Mesendoderm (in vitro differentiated cells): ENCODE data around the gene GGT5.

Source experiments
- DNase-seq: peaks from one replicate; pipeline ENCODE4 v3.0.0; 2013
- H2AK5ac ChIP-seq: 2 replicates; pipeline ENCODE4 v1.6.1; 2013; ENCODE audit warnings: low read length, inconsistent platforms
- H2BK120ac ChIP-seq: 2 replicates; pipeline ENCODE4 v1.6.1; 2013; ENCODE audit warnings: low read depth, mild to moderate bottlenecking, low read length, moderate library complexity, mixed read lengths
- H2BK15ac ChIP-seq: replicated peaks from 2 replicates; pipeline ENCODE4 v1.6.1; 2013; ENCODE audit warnings: low read depth, mild to moderate bottlenecking, moderate library complexity
- H2BK5ac ChIP-seq: 2 replicates; pipeline ENCODE4 v1.6.1; 2013; ENCODE audit warnings: low read length, inconsistent platforms
- H3K18ac ChIP-seq: 2 replicates; pipeline ENCODE4 v1.6.1; 2013; ENCODE audit warnings: mild to moderate bottlenecking, low read length, mixed read lengths
- H3K23ac ChIP-seq: one replicate; pipeline ENCODE4 v1.6.1; 2013; ENCODE audit warnings: low read length
- H3K27ac ChIP-seq: 2 replicates; pipeline ENCODE4 v1.5.1; 2013; ENCODE audit warnings: low read depth, mild to moderate bottlenecking, inconsistent platforms, low read length, moderate library complexity
- H3K27me3 ChIP-seq: 2 replicates; pipeline ENCODE4 v1.6.1; 2013; ENCODE audit warnings: low read length, control low read depth, mild to moderate bottlenecking, inconsistent platforms; ENCODE audit not compliant: insufficient read depth, poor library complexity
- H3K36me3 ChIP-seq: 2 replicates; pipeline ENCODE4 v1.6.1; 2013; ENCODE audit warnings: low read length, inconsistent platforms; ENCODE audit not compliant: control insufficient read depth, insufficient read depth
- H3K4ac ChIP-seq: one replicate; pipeline ENCODE4 v1.6.1; 2013; ENCODE audit warnings: low read depth, mild to moderate bottlenecking, low read length, moderate library complexity
- H3K4me1 ChIP-seq: 2 replicates; pipeline ENCODE4 v1.6.1; 2013; ENCODE audit warnings: low read depth, low read length, inconsistent platforms; ENCODE audit not compliant: control insufficient read depth
- H3K4me2 ChIP-seq: 2 replicates; pipeline ENCODE4 v1.6.1; 2013; ENCODE audit warnings: low read length
- H3K4me3 ChIP-seq: 2 replicates; pipeline ENCODE4 v1.5.1; 2013; ENCODE audit warnings: mild to moderate bottlenecking, low read length
- H3K56ac ChIP-seq: one replicate; pipeline ENCODE4 v1.6.1; 2013; ENCODE audit warnings: low read length
- H3K79me1 ChIP-seq: 2 replicates; pipeline ENCODE4 v1.6.1; 2013; ENCODE audit warnings: low read length, inconsistent platforms
- H3K79me2 ChIP-seq: 2 replicates; pipeline ENCODE4 v1.6.1; 2013; ENCODE audit warnings: mild to moderate bottlenecking, low read length; ENCODE audit not compliant: control insufficient read depth, insufficient read depth
- H3K9ac ChIP-seq: 2 replicates; pipeline ENCODE4 v1.6.1; 2013; ENCODE audit warnings: low read length, inconsistent platforms
- H4K5ac ChIP-seq: one replicate; pipeline ENCODE4 v1.6.1; 2013; ENCODE audit warnings: low read length
- H4K8ac ChIP-seq: one replicate; pipeline ENCODE4 v1.6.1; 2013; ENCODE audit warnings: low read depth, mild to moderate bottlenecking, control low read depth, low read length, moderate library complexity
- WGBS: extraction: QIAGEN DNeasy Blood & Tissue Kit; methylation state at CpG from one replicate; pipeline ENCODE4 v1.1.7; 2013; ENCODE audit warnings: low lambda C conversion rate, missing lambda C conversion rate; ENCODE audit not compliant: insufficient coverage; ENCODE audit errors: extremely low coverage; 5-methylcytosine and 5-hydroxymethylcytosine counted together

Gene GGT5

GRCh38 chr22:24236656-24237055 lies 8.2 kb downstream of the GGT5 start:
- Histone ChIP-seq H4K5ac (no peak overlapping the region), H3K4me1 (no peaks in the 10 kb centered on the region), H2BK120ac (no peak overlapping the region), H3K4me3 (no peak overlapping the region), H4K8ac (no peak overlapping the region), H3K79me1 (no peaks in the 10 kb centered on the region), H3K4ac (no peak overlapping the region), H2AK5ac (no peak overlapping the region), H3K27me3 (no peaks in the 10 kb centered on the region), H3K23ac (no peak overlapping the region), H3K4me2 (no peak overlapping the region), H3K27ac (no peak overlapping the region), H3K9ac (no peak overlapping the region), H3K36me3 (no peaks in the 10 kb centered on the region), H2BK5ac (no peak overlapping the region), H2BK15ac (no peak overlapping the region), H3K56ac (no peak overlapping the region), H3K18ac (no peak overlapping the region), H3K79me2 (no peaks in the 10 kb centered on the region)
- no CpG with 5 or more reads among the region's 4 CpGs for WGBS
- no peak for DNase-seq

- Histone ChIP-seq H4K8ac (no peak overlapping the region), H3K23ac (no peak overlapping the region), H3K27me3 (no peaks in the 10 kb centered on the region), H3K79me2 (no peaks in the 10 kb centered on the region), H3K18ac (no peak overlapping the region), H4K5ac (no peak overlapping the region), H2BK5ac (no peak overlapping the region), H2BK120ac (no peak overlapping the region), H3K36me3 (no peaks in the 10 kb centered on the region), H3K4ac (no peak overlapping the region), H2BK15ac (no peak overlapping the region), H3K4me2 (no peak overlapping the region), H2AK5ac (no peak overlapping the region), H3K27ac (no peak overlapping the region), H3K4me3 (no peak overlapping the region), H3K4me1 (no peaks in the 10 kb centered on the region), H3K56ac (no peak overlapping the region), H3K9ac (no peak overlapping the region), H3K79me1 (no peaks in the 10 kb centered on the region)
- WGBS = no CpG with 5 or more reads among the region's 4 CpGs
- no peak for DNase-seq
These were observed 9.6 kb downstream of the GGT5 start for GRCh38 chr22:24235315-24235714.

GRCh38 chr22:24233816-24234215 lies 11.1 kb downstream of the GGT5 start:
- no peak overlapping the region for H3K56ac ChIP-seq
- no peak for DNase-seq
- no peak overlapping the region for H4K5ac ChIP-seq
- H3K4me1 ChIP-seq = no peaks in the 10 kb centered on the region
- H2AK5ac ChIP-seq = no peak overlapping the region
- no peak overlapping the region for H3K9ac ChIP-seq
- H3K27ac ChIP-seq = no peak overlapping the region
- H3K79me2 ChIP-seq = no peaks in the 10 kb centered on the region
- H3K79me1 ChIP-seq = no peaks in the 10 kb centered on the region
- H3K4me3 ChIP-seq = no peak overlapping the region
- no CpG with 5 or more reads among the region's 14 CpGs for WGBS
- no peak overlapping the region for H2BK5ac ChIP-seq
- H4K8ac ChIP-seq = no peak overlapping the region
- H3K23ac ChIP-seq = no peak overlapping the region
- H3K36me3 ChIP-seq = no peaks in the 10 kb centered on the region
- H2BK15ac ChIP-seq = no peak overlapping the region
- H3K27me3 ChIP-seq = no peaks in the 10 kb centered on the region
- no peak overlapping the region for H2BK120ac ChIP-seq
- no peak overlapping the region for H3K18ac ChIP-seq
- H3K4ac ChIP-seq = no peak overlapping the region
- H3K4me2 ChIP-seq = no peak overlapping the region

- no peak overlapping the region for H3K9ac ChIP-seq
- H2BK15ac ChIP-seq = no peak overlapping the region
- H2BK5ac ChIP-seq = no peak overlapping the region
- WGBS = no CpG with 5 or more reads among the region's 13 CpGs
- no peak for DNase-seq
- H3K18ac ChIP-seq = no peak overlapping the region
- H4K5ac ChIP-seq = no peak overlapping the region
- no peak overlapping the region for H3K4ac ChIP-seq
- no peak overlapping the region for H3K4me3 ChIP-seq
- no peak overlapping the region for H2BK120ac ChIP-seq
- H3K27ac ChIP-seq = no peak overlapping the region
- H3K56ac ChIP-seq = no peak overlapping the region
- no peaks in the 10 kb centered on the region for H3K4me1 ChIP-seq
- no peaks in the 10 kb centered on the region for H3K79me2 ChIP-seq
- H3K27me3 ChIP-seq = no peaks in the 10 kb centered on the region
- no peak overlapping the region for H2AK5ac ChIP-seq
- no peak overlapping the region for H3K23ac ChIP-seq
- no peak overlapping the region for H3K4me2 ChIP-seq
- H4K8ac ChIP-seq = no peak overlapping the region
- H3K79me1 ChIP-seq = no peaks in the 10 kb centered on the region
- no peaks in the 10 kb centered on the region for H3K36me3 ChIP-seq
These were observed 11.6 kb downstream of the GGT5 start for GRCh38 chr22:24233235-24233634.

GRCh38 chr22:24232725-24233124 lies 12.2 kb downstream of the GGT5 start:
- H2BK5ac ChIP-seq = no peak overlapping the region
- H3K79me1 ChIP-seq = no peaks in the 10 kb centered on the region
- no peak overlapping the region for H2BK15ac ChIP-seq
- no peak overlapping the region for H3K4me2 ChIP-seq
- H3K56ac ChIP-seq = no peak overlapping the region
- no peaks in the 10 kb centered on the region for H3K4me1 ChIP-seq
- H3K18ac ChIP-seq = no peak overlapping the region
- no peaks in the 10 kb centered on the region for H3K27me3 ChIP-seq
- no peak for DNase-seq
- H4K5ac ChIP-seq = no peak overlapping the region
- H2BK120ac ChIP-seq = no peak overlapping the region
- no peak overlapping the region for H3K4me3 ChIP-seq
- H2AK5ac ChIP-seq = no peak overlapping the region
- no peak overlapping the region for H3K4ac ChIP-seq
- H3K27ac ChIP-seq = no peak overlapping the region
- H3K23ac ChIP-seq = no peak overlapping the region
- no CpG with 5 or more reads among the region's 15 CpGs for WGBS
- no peaks in the 10 kb centered on the region for H3K36me3 ChIP-seq
- no peak overlapping the region for H3K9ac ChIP-seq
- H3K79me2 ChIP-seq = no peaks in the 10 kb centered on the region
- no peak overlapping the region for H4K8ac ChIP-seq

GRCh38 chr22:24232124-24232523 lies 12.8 kb downstream of the GGT5 start:
- Histone ChIP-seq H3K79me1 (no peaks in the 10 kb centered on the region), H3K23ac (no peak overlapping the region), H3K9ac (no peak overlapping the region), H3K4me1 (no peaks in the 10 kb centered on the region), H3K4me3 (no peak overlapping the region), H3K18ac (no peak overlapping the region), H3K4me2 (no peak overlapping the region), H2BK120ac (no peak overlapping the region), H2AK5ac (no peak overlapping the region), H3K56ac (no peak overlapping the region), H2BK15ac (no peak overlapping the region), H3K4ac (no peak overlapping the region), H4K5ac (no peak overlapping the region), H3K36me3 (no peaks in the 10 kb centered on the region), H3K27ac (no peak overlapping the region), H2BK5ac (no peak overlapping the region), H3K27me3 (no peaks in the 10 kb centered on the region), H4K8ac (no peak overlapping the region), H3K79me2 (no peaks in the 10 kb centered on the region)
- no peak for DNase-seq
- no CpG with 5 or more reads among the region's 6 CpGs for WGBS
